Measurements from ENCODE around the gene GALNT5.
"Not testable (repeated sequence)": the region's sequence is repeated elsewhere in the genome, so short reads cannot be mapped to it uniquely, and the experiment has no call there.

Gene GALNT5

DNA sequence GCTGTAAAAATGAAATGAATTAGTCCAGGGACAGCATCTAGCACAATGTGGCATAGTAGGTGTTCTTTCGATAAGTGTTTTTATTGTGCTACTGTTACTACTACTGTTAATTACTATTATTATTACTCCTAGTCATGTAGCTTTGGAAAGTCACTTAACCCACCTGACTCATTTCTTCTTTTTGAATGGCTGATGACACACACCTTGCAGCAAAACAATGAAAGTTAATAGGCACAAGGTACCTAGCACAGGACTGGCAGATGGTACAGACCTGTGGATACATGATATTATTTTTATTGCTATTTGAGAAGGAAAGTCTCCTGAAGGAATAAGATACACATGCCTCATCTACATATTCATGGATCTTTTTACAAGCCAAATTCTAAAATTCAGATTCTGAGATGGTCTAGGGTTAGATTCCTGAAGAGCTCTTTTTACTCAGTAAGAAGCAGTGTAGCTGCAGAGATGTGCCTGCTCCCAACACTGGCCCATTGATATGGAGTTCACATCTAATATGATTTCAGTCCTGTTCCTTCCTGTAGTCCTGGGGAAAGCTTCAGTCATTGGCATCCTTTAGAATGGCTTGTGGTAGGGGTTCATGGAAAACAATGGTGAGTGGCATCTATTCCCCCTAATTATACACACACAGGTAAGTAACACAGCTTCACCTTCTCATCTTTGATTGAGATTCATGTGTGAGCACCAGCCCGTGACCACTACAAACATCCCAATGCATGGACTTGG, 76.0 kb downstream of the GALNT5 start:
- no peak for DNase-seq

DNA sequence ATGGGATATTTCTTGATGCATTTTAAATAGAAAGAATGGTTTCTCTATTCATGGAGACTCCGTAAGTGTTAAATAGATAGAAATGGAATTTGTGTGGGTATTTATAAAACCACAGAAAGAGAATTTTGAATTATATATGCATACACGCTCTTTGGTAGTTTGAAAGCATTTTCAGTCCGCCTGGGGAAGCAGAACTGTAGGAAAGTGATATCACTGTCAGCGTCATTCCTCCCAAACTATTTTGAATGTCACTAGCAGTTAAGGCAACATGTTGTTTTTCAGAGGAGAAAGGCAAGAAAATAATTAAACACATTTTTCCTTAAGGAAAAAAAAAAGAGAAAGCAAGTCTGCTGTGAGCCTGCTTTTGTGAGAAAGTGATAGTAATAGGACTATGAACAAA, 76.8 kb downstream of the GALNT5 start:
- DNase-seq: no peak

DNA sequence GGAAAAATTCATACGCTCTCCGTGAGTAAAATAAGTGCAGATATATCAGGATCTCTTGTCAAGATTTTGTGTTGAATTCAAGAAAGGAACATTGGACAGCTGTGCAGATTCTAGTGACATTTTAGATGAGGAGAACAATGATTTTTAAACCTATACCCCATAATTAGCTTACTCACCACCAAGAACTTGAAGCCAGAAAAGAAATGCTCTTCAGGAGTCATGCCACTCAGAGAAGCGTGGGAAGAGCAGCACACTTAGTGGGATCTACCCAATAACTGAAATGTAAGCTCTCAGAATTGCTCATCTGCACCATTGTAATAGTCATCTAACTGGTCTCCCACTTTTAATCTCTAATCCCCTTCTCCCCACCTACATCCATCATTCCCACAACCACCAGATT, 77.3 kb downstream of the GALNT5 start:
- DNase-seq: no peak

DNA sequence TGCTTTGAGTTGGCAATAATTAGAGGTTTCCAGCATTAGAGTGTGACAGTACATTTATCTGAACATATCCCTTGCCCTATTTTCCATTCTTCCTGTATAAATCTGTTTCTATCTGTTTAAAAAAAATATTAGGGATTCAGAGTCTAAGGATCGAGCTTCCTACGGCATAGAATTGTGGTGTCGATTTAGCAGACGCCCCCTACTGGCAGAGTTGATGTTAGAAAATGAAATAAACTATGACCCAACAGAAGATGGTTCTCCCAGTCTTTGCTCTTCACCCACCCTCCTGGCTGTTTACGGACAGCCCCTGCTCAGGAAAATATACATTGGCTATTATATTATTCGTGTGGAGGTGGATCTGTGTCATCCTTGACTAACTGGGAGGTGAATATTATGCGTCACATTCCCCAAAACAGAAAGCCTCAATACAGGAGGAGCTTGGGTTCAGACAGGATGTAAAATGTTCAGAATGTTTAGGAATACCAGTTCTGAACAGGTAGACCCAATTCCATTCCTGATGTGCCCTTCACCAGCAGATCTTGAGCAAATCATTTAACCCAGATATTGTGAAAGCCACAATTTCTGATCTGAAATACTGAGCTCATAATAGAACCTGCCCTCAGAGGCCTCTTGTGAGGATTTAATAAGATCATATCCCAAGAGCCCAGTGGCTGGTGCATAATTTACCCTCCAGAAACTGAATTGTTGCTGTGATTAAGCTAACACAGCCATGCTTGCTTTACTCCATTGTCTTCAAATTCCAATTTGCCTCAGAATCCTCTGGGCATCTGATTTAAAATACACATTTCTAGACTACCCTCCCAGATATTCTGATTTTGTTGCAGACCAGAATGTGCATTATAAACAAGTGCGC, 78.9 kb downstream of the GALNT5 start:
- no peak for DNase-seq

DNA sequence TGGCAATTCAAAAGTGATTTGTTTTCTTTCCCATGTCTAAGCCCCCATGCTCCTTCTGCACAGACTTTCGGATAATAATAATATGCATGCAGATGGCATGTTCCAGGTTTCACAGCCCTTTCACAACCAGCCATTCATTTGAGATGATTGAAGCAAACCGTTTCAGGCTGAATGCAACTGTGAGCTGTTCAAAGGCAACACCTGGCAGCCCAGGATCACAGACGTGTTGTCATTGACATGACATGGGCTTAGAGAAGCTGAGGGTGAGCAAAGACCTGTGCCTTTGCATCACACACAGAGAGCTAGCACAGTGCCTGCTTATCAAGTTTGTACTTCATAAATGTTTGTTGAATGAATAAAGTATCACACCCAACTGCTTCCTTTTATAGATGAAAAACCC, 80.5 kb downstream of the GALNT5 start:
- no peak for DNase-seq

DNA sequence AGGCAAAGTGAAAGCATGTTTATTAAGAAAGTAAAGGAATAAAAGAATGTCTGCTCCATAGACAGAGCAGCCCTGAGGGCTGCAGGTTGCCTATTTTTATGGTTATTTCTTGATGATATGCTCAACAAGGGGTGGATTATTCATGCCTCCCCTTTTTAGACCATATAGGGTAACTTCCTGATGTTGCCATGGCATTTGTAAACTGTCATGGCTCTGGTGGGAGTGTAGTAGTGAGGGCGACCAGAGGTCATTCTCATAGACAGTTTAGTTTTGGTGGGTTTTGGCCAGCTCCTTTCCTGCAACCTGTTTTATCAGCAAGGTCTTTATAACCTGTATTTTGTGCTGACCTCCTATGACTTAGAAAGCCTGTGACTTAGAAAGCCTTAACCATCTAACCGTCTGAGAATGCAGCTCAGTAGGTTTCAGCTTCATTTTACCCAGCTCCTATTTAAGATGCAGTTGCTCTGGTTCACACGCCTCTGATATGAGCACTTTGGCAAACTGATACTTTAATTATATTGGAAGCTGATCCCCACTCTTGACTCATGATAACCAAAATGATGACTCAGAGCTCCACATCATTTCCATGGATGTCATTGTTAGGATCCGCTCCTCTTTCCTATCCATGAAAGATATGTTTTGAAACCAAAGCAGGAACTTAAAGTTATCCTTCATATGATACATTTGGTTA, 82.6 kb downstream of the GALNT5 start:
- DNase-seq: no peak

DNA sequence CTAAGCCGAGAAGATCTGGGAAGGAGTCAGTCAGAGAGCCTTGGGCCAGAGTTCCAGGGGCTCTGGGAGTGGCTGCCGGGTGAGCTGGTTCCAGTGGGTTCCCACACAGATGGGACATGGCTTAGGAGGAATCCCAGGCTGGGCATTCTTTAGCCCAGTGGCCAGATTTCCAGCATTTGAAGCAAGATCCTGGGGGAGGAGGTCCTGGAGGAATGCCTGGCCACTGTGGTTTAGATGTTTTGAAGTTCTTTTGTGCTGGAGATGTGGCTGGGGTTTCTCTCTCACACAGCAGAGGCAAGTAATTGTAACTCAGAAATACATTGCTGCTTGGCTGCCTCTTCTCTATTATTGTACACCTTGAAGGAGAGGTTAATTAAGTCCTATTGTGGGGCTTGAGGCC, 83.9 kb downstream of the GALNT5 start:
- DNase-seq: not testable (repeated sequence)

DNA sequence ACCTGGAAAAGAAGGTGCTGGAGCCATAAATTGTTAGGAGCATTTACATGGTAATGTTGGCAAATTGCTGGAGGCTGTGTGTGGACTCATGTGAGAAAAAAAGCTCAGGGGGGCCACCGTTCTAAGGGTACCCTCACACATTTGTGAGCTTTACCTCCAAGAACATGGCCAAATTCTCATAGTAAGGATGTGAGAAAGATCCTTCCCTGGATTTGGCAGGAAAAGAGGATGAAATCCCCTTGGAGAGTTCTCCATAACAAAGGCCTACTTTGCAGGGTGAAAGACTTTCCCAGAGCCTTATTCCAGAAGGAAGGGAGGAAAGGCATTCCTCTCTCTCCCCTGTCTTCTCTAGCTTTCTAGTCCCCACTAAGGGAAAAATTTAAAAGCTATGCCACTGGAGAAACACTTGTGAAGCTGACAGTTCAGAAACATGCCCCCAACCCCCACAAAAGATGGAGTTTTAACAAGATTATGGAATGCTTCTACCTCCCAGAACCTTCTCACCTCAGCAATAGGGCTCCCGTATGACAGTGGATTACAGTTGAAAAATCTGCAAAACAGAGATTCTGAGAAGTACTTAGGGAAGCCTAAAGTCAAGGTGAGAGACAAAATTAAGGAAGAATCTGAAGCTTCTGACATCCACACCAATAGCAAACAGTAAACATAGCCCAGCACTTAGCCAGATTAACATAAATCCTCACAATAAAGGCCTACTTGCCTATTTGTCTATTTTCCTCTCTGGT, 88.3 kb downstream of the GALNT5 start:
- DNase-seq: no peak

DNA sequence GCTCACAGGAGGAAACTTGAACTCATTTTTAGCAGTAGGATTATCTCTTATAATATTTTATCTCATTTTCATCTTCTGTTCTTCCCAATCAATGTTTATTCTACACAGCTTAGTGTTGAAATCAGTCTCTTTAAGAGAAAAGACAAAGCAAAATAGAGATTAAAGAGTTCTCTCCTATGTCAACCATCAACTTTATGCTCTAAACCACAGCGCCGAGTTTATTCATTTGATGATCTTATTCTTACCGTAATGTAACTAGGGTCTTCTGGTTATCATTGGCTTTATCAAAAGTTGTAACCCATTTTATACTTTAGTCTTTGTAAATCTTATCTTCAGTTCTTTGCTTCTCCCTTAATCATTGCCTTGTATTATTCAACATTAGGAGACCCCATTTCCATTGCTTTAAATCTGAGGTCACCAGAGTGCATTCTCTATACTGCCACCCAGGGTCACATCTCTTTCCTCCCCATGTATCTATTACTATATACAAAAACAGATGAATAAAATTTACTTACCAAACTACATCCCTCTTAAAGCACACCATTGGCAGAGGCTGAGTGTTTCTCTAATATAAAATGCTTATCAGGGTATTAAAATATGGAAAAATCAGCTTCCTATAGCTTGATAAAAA, 90.9 kb downstream of the GALNT5 start:
- DNase-seq: no peak

DNA sequence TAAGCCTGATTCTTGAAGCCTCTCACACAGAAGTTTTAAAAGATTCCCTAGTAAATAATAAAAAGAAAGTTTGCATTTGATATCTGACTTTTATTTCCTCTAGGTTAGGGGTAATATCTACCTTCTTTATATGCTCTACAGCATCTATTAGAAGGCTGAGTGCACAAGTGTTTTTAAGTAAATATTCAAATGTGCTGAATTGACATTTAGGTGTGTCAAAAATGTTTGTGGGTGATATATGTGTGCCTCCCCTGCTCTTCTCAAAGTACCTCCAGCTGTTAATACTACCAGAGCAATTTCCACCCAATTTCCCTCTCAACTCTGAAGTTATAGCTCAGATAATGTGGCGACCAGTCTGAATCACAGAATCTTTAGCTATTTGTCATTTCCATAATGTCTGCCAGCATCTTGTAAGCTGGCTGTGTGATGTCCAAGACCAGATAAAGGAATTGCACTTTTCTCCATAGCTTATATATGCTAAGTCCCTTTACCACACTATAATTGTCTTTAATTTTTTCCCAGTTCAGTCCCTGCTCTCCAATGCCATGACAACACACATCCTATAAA, 92.5 kb downstream of the GALNT5 start:
- DNase-seq: no peak

DNA sequence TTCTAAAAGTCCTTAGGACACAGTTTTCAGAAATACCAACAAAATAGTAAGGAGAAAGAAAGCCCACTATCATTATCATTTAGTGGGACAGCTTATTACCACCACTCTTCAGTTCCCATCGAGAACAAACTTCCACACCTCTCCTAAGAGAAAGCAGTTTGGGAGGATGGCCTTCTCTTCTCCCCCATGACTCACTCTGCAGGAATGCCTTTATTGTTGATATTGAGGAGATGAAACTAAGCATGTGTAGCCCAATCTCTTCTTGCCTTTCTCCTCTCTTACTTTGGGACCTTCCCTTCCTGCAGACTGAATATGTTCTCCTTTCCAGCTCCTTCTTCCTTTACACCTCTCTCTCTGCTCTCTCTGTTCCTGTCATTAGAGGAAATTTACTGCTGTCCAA, 98.1 kb downstream of the GALNT5 start:
- DNase-seq: no peak

DNA sequence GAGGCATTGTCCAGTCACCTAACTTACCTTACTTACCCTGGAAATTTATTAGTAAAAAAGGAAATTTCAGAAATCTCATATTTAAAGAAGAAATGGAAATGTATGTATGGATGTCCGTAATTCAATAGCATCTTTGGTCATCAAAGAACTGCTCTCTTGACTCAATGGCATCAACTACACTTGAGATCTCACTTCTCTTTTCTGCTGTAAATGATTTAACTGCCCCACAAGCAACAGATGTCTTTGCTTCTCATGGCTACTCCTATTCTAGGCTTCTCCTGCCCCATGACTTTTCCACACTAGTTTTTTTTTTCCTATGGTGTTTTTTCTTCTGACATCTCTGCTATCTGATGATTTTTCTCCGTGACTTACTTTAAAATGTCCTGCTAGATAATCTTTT, 102.1 kb downstream of the GALNT5 start:
- DNase-seq: no peak

DNA sequence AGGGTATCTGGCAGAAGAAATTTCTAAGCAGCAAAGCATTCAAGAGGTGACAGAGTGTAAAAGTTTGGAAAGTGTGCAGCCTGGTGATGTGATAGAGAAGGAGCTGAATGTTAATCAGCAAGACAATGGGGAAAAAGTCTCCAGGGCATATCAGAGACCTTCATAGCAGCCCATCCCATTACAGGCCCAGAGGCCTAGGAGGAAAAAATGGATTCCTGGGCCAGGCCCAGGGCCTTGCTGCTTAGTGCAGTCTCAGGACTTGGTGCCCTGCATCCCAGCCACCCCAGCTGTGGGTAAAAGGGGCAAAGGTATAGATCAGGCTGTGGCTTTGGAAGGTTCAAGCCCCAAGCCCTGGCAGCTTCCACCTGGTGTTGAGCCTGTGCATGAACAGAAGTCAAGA, 104.0 kb downstream of the GALNT5 start:
- no peak for DNase-seq

DNA sequence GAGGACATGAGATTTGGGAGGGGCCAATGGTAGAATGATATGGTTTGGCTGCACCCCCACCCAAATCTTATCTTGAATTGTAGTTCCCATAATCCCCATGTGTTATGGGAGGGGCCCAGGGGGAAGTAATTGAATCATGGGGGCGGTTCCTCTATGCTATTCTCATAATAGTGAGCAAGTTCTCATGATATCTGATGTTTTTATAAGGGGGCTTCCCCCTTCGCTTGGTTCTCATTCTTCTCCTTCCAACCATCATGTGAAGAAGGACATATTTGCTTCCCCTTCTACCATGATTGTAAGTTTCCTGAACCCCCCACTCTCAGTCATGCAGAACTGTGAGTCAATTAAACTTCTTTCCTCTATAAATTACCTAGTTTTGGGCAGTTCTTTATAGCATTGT, 105.1 kb downstream of the GALNT5 start:
- no peak for DNase-seq

DNA sequence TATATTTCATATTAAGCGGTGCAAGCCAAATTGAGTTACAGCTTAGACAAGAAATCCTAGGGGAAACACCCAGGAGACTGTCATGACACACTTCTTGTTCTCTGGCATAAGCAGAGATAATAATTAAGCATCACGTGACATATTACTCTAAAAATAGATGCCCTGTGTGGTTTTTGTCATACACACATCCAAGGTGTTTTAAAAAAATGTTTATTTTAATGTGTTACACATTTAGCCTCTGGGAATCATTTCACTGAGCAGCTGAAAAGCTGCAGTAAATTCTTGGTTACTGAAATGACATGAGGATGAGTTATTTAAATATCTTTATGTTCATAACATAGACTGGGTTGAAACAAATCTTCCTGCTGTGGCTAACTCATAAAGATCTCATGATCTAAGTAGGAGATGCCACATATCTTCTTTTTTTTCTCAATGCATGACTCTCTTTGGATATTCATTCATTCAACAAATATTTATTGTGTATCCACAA, 106.2 kb downstream of the GALNT5 start:
- DNase-seq: no peak
